SK-N-SH (cell line): Measurements from ENCODE around the gene FAM149A. TPM values are rescaled to one million over a fixed set of nuclear protein-coding genes. Genes with fewer than 3 reads are reported as not detected.
A peak's percentile ranks its signal among the peaks of the same experiment; 100 is the strongest.

ENCODE experiments used
- CTCF ChIA-PET: fragments of 300-600, 350-600 bp; formaldehyde crosslinking; extraction: SDS; loops from one replicate; lab custom pipeline; 2021; lab: Yijun Ruan, JAX
- POLR2A ChIA-PET: fragments of 350-600 bp; sonication (Branson Sonifier 250); formaldehyde crosslinking; extraction: SDS; loops from one replicate; lab custom pipeline; 2020; ENCODE audit warnings: antibody characterized with exemption, inconsistent platforms; lab: Yijun Ruan, JAX
- DNase-seq: peaks from one replicate; pipeline ENCODE4 v3.0.0; 2012
- H2AFZ ChIP-seq: fragments of 200-600 bp; sonication (generic); 2 replicates; pipeline ENCODE4 v1.8.1; 2016; ENCODE audit warnings: antibody characterized with exemption, mild to moderate bottlenecking, low read depth
- H3F3A ChIP-seq: fragments of 200-600 bp; sonication (generic); replicated peaks from 2 replicates; pipeline ENCODE3; 2016; ENCODE audit warnings: antibody characterized with exemption, mild to moderate bottlenecking; ENCODE audit not compliant: insufficient read depth
- H3K27ac ChIP-seq, 2 experiments: fragments of 200-500 bp in 1 of 2; fragments of 200-600 bp in 1 of 2; sonication (Bioruptor generic) in 1 of 2; sonication (generic), shearing (Covaris generic) in 1 of 2; 2 replicates each; pipeline versions ENCODE4 v1.5.1 to v1.6.1; 2014 to 2016; ENCODE audit warnings: low read depth in 2 of 2, inconsistent platforms in 1 of 2, low read length in 1 of 2, mild to moderate bottlenecking in 1 of 2, mixed read lengths in 1 of 2
- H3K27me3 ChIP-seq: fragments of 200-600 bp; sonication (generic), shearing (Covaris generic); 2 replicates; pipeline ENCODE4 v1.6.1; 2016; ENCODE audit warnings: mixed run types; ENCODE audit not compliant: insufficient read depth
- H3K36me3 ChIP-seq, 2 experiments: fragments of 200-500 bp in 1 of 2; fragments of 200-600 bp in 1 of 2; sonication (Bioruptor generic) in 1 of 2; sonication (generic) in 1 of 2; replicated peaks in 1 of 2; 2 replicates each; pipeline versions ENCODE3 to v1.5.1; 2014 to 2016; ENCODE audit warnings: low read length in 1 of 2, mild to moderate bottlenecking in 1 of 2; ENCODE audit not compliant: insufficient read depth in 2 of 2, control insufficient read depth in 1 of 2
- H3K4me1 ChIP-seq, 2 experiments: fragments of 200-500 bp in 1 of 2; fragments of 200-600 bp in 1 of 2; sonication (Bioruptor generic) in 1 of 2; sonication (generic), shearing (Covaris generic) in 1 of 2; 2 replicates each; pipeline versions ENCODE4 v1.5.1 to v1.6.1; 2014 to 2016; ENCODE audit warnings: low read depth in 1 of 2, low read length in 1 of 2, mixed run types in 1 of 2; ENCODE audit not compliant: insufficient read depth in 2 of 2, control insufficient read depth in 1 of 2
- H3K4me2 ChIP-seq: fragments of 200-600 bp; sonication (generic), shearing (Covaris generic); 2 replicates; pipeline ENCODE4 v1.6.1; 2017; ENCODE audit warnings: mixed run types
- H3K4me3 ChIP-seq, 2 experiments: fragments of 200-500 bp in 1 of 2; fragments of 200-600 bp in 1 of 2; sonication (Bioruptor generic) in 1 of 2; sonication (generic), shearing (Covaris generic) in 1 of 2; 2 replicates each; pipeline versions ENCODE4 v1.5.1 to v1.8.1; 2014 to 2016; ENCODE audit warnings: low read depth in 2 of 2, inconsistent platforms in 1 of 2, low read length in 1 of 2, mild to moderate bottlenecking in 1 of 2, mixed read lengths in 1 of 2, moderate library complexity in 1 of 2
- H3K79me2 ChIP-seq: fragments of 200-600 bp; sonication (generic); 2 replicates; pipeline ENCODE4 v1.8.1; 2017; ENCODE audit warnings: mild to moderate bottlenecking; ENCODE audit not compliant: insufficient read depth
- H3K9ac ChIP-seq: fragments of 200-600 bp; sonication (generic); 2 replicates; pipeline ENCODE4 v1.6.1; 2017; ENCODE audit warnings: mixed run types
- H3K9me2 ChIP-seq: fragments of 200-600 bp; sonication (generic); 2 replicates; pipeline ENCODE4 v1.6.1; 2017; ENCODE audit warnings: mixed run types
- H3K9me3 ChIP-seq: fragments of 200-600 bp; sonication (generic); 2 replicates; pipeline ENCODE4 v1.6.1; 2017; ENCODE audit warnings: mixed run types, mild to moderate bottlenecking, moderate library complexity
- H4K20me1 ChIP-seq: fragments of 200-600 bp; sonication (generic); 2 replicates; pipeline ENCODE4 v1.6.1; 2017; ENCODE audit warnings: mild to moderate bottlenecking, mixed run types; ENCODE audit not compliant: insufficient read depth
- CHD2 ChIP-seq: fragments of 150-350 bp; IDR thresholded peaks from 2 replicates; pipeline ENCODE4 v1.6.1; 2018; ENCODE audit warnings: low read length; ENCODE audit not compliant: partially characterized antibody
- ELF1 ChIP-seq: IDR thresholded peaks from 2 replicates; pipeline ENCODE4 v1.4.0; 2012
- NFIC ChIP-seq: IDR thresholded peaks from 2 replicates; pipeline ENCODE4 v1.4.0; 2012; ENCODE audit warnings: borderline replicate concordance
- NRF1 ChIP-seq: IDR thresholded peaks from 2 replicates; pipeline ENCODE4 v1.6.1; 2012; ENCODE audit warnings: low read depth, mild to moderate bottlenecking, low read length
- RAD21 ChIP-seq: IDR thresholded peaks from 2 replicates; pipeline ENCODE4 v1.6.1; 2012; ENCODE audit warnings: mild to moderate bottlenecking, low read length
- RCOR1 ChIP-seq: fragments of 150-350 bp; IDR thresholded peaks from 2 replicates; pipeline ENCODE4 v1.6.1; 2017; ENCODE audit warnings: antibody characterized with exemption, low read length
- RFX5 ChIP-seq: IDR thresholded peaks from 2 replicates; pipeline ENCODE4 v1.6.1; 2012; ENCODE audit warnings: mild to moderate bottlenecking, improper control_type of control experiment, low read length
- SIN3A ChIP-seq: IDR thresholded peaks from 2 replicates; pipeline ENCODE4 v1.6.1; 2012; ENCODE audit warnings: low read depth, mild to moderate bottlenecking, low read length, moderate library complexity, borderline replicate concordance
- TAF1 ChIP-seq: IDR thresholded peaks from 2 replicates; pipeline ENCODE4 v1.6.1; 2012; ENCODE audit warnings: low read depth, mild to moderate bottlenecking, low read length, moderate library complexity, borderline replicate concordance
- TCF12 ChIP-seq: IDR thresholded peaks from 2 replicates; pipeline ENCODE4 v1.4.0; 2012
- TEAD4 ChIP-seq: IDR thresholded peaks from 2 replicates; pipeline ENCODE4 v1.4.0; 2012; ENCODE audit warnings: mild to moderate bottlenecking, borderline replicate concordance; ENCODE audit not compliant: insufficient read depth
- YY1 ChIP-seq: IDR thresholded peaks from 2 replicates; pipeline ENCODE4 v1.4.0; 2012; ENCODE audit warnings: low read depth, mild to moderate bottlenecking
- WGBS: methylation state at CpG from one replicate; pipeline ENCODE4 v1.1.6; 2017; ENCODE audit warnings: low lambda C conversion rate; 5-methylcytosine and 5-hydroxymethylcytosine counted together
- polyA plus RNA-seq, 3 experiments: library from polyadenylated mRNA; depleted of rRNA; stranded (reverse); fragments of >200 nt; gene quantifications; 2 replicates each; pipeline ENCODE4 v1.2.3, GENCODE V29; 2012
- TF ChIP-seq, protein P1 (sequence below): IDR thresholded peaks from 2 replicates; pipeline ENCODE4 v1.4.0; 2012; ENCODE audit warnings: low read depth
- TF ChIP-seq, protein P2 (sequence below): IDR thresholded peaks from 2 replicates; pipeline ENCODE4 v1.4.0; 2012; ENCODE audit warnings: low read depth, borderline replicate concordance

Gene FAM149A
- polyA plus RNA-seq, 1 of the 3 experiments (the other 2 are of a cell fraction), result 0.38 TPM

DNA sequence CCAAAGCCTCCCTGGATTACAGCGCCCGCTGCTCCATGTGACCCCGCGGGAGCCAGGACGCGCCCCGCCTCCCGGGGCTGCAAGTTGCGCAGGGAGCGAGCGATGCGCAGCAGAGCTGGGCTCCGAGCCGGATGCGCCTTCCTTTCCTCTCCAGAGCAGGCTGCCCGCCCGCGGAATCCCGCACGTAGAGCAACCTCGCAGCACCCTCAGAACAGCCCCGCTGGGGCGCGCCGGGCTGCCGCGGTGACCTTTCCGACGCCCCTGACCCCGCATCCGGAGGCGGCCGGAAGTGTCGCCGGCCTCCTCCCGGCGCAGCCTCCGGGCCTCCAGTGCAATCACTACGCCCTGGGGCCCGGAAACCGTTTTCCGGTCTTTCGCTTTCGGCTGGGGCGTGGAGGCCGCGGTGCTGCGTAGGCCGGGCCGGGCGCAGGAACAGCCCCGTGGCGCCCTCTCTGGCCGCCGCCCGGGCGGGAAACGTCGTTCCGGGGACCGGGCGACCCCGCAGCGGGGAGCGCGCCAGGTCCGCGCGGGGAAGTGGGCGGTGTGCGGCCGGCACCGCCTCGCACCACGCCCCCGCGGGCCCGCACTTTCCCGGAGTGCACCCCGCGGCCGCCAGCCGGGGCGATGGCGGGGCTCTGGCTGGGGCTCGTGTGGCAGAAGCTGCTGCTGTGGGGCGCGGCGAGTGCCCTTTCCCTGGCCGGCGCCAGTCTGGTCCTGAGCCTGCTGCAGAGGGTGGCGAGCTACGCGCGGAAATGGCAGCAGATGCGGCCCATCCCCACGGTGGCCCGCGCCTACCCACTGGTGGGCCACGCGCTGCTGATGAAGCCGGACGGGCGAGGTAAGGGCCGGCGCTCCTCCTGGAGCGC is 86.9 kb downstream of the FAM149A start, which contains the start of gene CYP4V2 (continued):
- no peak for TF ChIP-seq RFX5
- no peak for TF ChIP-seq TEAD4
- TF ChIP-seq NRF1, result peak; percentile 45
- TF ChIP-seq TCF12, result no peak
- no peak for TF ChIP-seq RAD21
- no peak; the same call in 1 of the 2 replicates for TF ChIP-seq SIN3A
- no peak for TF ChIP-seq NFIC
- TF ChIP-seq RCOR1, result no peak
- TF ChIP-seq, protein P1, sequence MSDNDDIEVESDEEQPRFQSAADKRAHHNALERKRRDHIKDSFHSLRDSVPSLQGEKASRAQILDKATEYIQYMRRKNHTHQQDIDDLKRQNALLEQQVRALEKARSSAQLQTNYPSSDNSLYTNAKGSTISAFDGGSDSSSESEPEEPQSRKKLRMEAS, result peak; percentile 55; the same call in 1 of the 2 replicates
- TF ChIP-seq, protein P2, sequence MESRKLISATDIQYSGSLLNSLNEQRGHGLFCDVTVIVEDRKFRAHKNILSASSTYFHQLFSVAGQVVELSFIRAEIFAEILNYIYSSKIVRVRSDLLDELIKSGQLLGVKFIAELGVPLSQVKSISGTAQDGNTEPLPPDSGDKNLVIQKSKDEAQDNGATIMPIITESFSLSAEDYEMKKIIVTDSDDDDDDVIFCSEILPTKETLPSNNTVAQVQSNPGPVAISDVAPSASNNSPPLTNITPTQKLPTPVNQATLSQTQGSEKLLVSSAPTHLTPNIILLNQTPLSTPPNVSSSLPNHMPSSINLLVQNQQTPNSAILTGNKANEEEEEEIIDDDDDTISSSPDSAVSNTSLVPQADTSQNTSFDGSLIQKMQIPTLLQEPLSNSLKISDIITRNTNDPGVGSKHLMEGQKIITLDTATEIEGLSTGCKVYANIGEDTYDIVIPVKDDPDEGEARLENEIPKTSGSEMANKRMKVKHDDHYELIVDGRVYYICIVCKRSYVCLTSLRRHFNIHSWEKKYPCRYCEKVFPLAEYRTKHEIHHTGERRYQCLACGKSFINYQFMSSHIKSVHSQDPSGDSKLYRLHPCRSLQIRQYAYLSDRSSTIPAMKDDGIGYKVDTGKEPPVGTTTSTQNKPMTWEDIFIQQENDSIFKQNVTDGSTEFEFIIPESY, result no peak
- peak; percentile 66; the same call in 1 of the 2 replicates for TF ChIP-seq ELF1

DNA sequence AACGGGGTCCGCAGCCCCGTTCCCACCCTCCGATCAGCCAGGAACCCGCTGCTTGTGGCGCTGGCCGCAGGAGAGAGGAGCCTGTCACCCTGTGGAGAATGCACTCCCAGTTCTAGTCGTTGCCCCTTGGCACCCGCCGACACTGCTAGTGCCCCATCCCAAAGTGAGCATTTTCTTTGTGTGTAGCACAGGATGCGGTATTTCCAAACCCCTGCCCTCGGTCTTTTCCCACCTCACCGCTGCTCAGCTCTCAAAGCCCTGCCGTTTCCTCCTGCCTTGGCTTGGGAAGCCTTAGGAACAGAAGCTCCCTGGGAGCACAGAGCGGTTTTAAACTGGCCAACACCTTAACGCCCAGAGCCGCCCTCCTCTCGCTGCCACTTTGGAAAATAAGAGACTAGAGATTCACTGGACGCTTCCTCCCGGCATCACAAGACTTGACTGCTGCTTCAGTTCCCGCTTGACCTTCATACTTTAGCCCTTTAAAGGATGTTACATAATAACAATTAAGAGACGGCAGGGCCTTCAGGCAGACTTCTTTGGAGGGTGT is 87.6 kb downstream of the FAM149A start:
- Histone ChIP-seq H3F3A (peaks cover 9% of the 10 kb centered on the region), H3K9ac (peak overlapping the region; percentile 85), H3K4me3 (peak overlapping the region; percentile 93 to 94), H3K4me2 (peak overlapping the region; percentile 95), H4K20me1 (no peaks in the 10 kb centered on the region), H3K27ac (peak overlapping the region; percentile 80 to 97), H2AFZ (peak overlapping the region; percentile 90; the same call in 1 of the 2 replicates), H3K9me3 (no peaks in the 10 kb centered on the region), H3K79me2 (peaks cover 24% of the 10 kb centered on the region), H3K4me1 (peaks cover 0 to 8% of the 10 kb centered on the region in 2 experiments; a peak in 3 of 4 replicates), H3K9me2 (no peaks in the 10 kb centered on the region), H3K36me3 (peaks cover 6 to 18% of the 10 kb centered on the region in 2 experiments), H3K27me3 (no peaks in the 10 kb centered on the region)
- TF ChIP-seq RFX5, result no peak
- no peak for DNase-seq
- ChIA-PET CTCF (interaction anchor here (0.6 to 2.6 kb wide), 6 partner anchors 10 to 1385 kb away, joined by 3 to 7 read pairs (median 4); no protein-coding TSS in a partner anchor), POLR2A (interaction anchor here (1.8 kb wide), 1 partner anchor 9 kb away, joined by 4 read pairs; no protein-coding TSS in a partner anchor)
- WGBS, result 2% methylated on average over 13 of the region's 22 CpGs

DNA sequence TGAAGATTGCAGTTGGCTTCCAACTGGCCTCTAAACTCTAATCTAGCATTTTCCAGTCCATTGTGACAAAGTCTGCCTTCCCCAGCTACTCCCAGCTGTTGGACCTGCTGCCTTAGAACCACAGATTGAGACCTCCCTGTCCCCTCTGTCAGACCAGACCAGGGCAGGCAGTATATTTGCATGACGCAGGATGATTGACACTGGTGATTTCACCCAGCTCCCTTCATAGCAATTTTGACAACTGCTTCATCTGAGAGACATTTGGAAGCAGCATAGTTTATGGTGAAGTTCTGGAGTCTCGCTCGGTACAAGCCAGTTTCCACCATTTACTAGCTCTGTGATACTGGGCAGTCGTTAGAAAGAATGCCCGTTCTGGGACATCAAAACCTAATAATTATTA is 89.3 kb downstream of the FAM149A start:
- 97% methylated on average over 5 of the region's 5 CpGs for WGBS
- Histone ChIP-seq H3K27ac (no peak overlapping the region), H3K9me3 (no peaks in the 10 kb centered on the region), H3K9me2 (no peaks in the 10 kb centered on the region), H3K9ac (no peak overlapping the region), H3F3A (peaks cover 9% of the 10 kb centered on the region), H3K36me3 (peaks cover 7 to 32% of the 10 kb centered on the region in 2 experiments), H3K4me3 (no peak overlapping the region), H4K20me1 (no peaks in the 10 kb centered on the region), H2AFZ (no peak overlapping the region), H3K4me1 (peaks cover 0 to 8% of the 10 kb centered on the region in 2 experiments; a peak in 3 of 4 replicates), H3K27me3 (no peaks in the 10 kb centered on the region), H3K79me2 (peaks cover 24% of the 10 kb centered on the region), H3K4me2 (no peak overlapping the region)
- TF ChIP-seq YY1 (no peak), RCOR1 (no peak), SIN3A (no peak), CHD2 (no peak), TAF1 (no peak)
- no peak for DNase-seq
- ChIA-PET CTCF (no interaction called here), POLR2A (no interaction called here)
